Activated naive CD4-positive, alpha-beta T cell treated with anti-CD3 and anti-CD28 coated beads, Interleukin-2, amount 50 U/mL, for 24 hours (primary cell): ENCODE measurements around the gene RASA4B.
"Not testable (repeated sequence)": the region's sequence is repeated elsewhere in the genome, so short reads cannot be mapped to it uniquely, and the experiment has no call there.

ENCODE experiments used
- H3K27ac Mint-ChIP-seq: one replicate; pipeline ENCODE4 v1.8.0; 2021; ENCODE audit warnings: mild to moderate bottlenecking, mixed read lengths
- H3K27me3 Mint-ChIP-seq: one replicate; pipeline ENCODE4 v1.8.0; 2021; ENCODE audit warnings: mixed read lengths
- H3K36me3 Mint-ChIP-seq: one replicate; pipeline ENCODE4 v1.8.0; 2021; ENCODE audit warnings: mixed read lengths
- H3K4me1 Mint-ChIP-seq: one replicate; pipeline ENCODE4 v1.8.0; 2021; ENCODE audit warnings: mixed read lengths
- H3K4me3 Mint-ChIP-seq: one replicate; pipeline ENCODE4 v1.8.0; 2021; ENCODE audit warnings: mild to moderate bottlenecking, mixed read lengths
- H3K9me3 Mint-ChIP-seq: one replicate; pipeline ENCODE4 v1.8.0; 2021; ENCODE audit warnings: mixed read lengths

The RASA4B gene

DNA sequence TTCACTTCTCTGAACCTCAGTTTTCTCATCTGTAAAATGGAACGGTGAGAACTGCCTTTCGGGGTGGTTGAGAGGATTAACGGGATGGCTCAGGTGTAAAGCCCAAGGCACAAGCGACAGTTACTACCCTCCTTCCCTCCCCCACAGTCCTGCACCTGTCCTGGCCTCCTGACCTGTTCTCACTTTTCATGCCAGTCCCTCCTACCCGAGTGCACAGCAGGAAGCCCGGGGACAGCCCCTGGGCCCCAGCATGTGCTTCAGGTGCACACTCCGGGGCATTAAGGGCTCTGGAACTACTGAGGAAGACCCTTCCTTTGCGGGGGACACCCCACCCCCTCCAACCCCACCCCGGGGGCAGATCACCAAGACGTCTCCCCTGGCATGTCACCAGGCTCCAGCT, 626 bp downstream of the RASA4B start:
- H3K27ac Mint-ChIP-seq, H3K36me3 Mint-ChIP-seq, H3K9me3 Mint-ChIP-seq, H3K4me1 Mint-ChIP-seq, H3K27me3 Mint-ChIP-seq, H3K4me3 Mint-ChIP-seq: not testable (repeated sequence)

DNA sequence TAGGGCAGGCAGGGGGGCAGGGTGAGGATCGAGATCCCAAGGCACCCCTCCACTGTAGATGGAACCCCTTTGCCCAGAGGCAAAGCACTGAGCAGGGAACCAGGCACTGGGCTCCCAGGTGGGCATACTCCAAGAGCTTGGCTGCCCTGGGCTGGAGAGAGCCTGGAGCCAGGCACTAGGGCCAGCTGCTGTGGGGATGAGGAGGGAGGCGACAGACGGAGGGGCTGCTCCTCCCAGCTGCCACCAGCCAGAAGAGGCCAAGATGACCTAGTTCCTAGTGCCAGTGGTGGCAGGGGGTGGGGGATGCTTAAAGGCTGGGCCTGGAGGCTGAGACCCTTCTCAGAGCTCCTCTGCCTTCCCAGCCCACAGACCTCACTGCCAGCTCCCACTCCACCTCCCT, 1.7 kb downstream of the RASA4B start:
- not testable (repeated sequence) for H3K9me3 Mint-ChIP-seq, H3K4me3 Mint-ChIP-seq, H3K27ac Mint-ChIP-seq, H3K4me1 Mint-ChIP-seq, H3K27me3 Mint-ChIP-seq, H3K36me3 Mint-ChIP-seq

DNA sequence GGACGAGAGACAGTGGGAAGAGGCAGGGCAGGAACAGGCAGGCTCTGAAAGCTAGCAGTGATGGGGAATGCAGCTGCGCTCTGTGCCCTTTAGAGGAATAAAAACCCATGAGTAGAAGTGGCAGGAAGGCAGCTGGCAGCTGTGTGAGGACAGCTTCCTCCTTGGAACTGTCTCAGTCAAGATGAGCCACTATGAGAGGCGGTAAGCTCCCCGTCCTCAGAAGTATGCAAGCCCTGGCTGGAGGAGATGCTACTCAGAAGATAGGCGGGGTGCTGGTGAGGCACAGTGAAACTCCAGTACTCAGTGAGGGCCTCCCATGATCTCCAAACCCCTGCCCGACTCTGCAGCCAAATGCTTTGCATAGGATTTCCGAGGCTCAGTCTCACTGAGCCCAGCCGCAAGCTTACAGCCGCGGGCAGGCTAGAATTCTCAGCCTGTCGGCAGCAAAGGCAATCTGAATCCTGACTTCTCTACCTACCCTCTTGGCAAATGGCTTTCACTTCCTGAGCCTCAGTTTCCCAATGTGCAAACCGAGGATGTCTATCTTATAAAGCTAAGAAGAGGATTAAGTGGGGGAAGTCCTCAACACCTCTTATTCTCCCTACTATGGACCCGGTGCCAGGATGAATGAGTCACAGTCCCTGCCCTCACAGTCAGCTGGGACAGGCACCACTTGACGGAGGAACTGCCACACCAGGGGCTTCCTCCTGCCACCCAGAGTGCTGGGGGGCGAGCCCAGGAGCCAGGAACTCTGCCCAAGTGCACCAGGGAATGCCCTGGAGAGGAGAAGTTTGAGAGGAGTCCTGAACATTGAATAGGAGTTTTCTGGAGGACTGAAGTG, 2.5 kb downstream of the RASA4B start:
- H3K4me3 Mint-ChIP-seq, H3K36me3 Mint-ChIP-seq, H3K27ac Mint-ChIP-seq, H3K4me1 Mint-ChIP-seq, H3K27me3 Mint-ChIP-seq, H3K9me3 Mint-ChIP-seq: not testable (repeated sequence)

DNA sequence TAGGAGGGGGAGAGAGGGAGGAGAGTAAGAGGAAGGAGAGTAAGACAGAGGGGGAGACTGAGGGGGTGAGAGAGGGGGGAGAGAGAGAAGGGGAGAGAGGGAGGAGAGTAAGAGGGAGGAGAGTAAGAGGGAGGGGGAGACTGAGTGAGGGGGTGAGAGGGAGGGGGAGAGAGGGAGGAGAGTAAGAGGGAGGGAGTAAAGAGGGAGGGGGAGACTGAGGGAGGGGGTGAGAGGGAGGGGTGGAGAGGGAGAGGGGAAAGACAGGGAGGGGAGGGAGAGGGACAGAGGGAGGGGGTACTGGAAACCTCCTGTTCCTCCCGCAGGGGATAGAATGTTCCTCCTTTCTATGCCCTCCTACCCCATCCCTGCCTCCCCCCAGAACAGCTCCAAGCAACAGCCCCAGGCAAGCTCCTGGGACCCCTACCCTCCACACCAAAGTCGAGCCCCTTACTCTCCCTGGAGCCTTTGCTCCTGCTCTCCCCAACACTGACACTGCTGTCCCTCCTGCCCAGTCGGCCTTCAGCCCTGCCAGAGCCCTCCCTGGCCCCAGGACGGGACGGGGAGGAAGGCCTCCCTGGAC, 4.8 kb downstream of the RASA4B start:
- H3K9me3 Mint-ChIP-seq, H3K4me3 Mint-ChIP-seq, H3K4me1 Mint-ChIP-seq, H3K36me3 Mint-ChIP-seq, H3K27me3 Mint-ChIP-seq, H3K27ac Mint-ChIP-seq: not testable (repeated sequence)

DNA sequence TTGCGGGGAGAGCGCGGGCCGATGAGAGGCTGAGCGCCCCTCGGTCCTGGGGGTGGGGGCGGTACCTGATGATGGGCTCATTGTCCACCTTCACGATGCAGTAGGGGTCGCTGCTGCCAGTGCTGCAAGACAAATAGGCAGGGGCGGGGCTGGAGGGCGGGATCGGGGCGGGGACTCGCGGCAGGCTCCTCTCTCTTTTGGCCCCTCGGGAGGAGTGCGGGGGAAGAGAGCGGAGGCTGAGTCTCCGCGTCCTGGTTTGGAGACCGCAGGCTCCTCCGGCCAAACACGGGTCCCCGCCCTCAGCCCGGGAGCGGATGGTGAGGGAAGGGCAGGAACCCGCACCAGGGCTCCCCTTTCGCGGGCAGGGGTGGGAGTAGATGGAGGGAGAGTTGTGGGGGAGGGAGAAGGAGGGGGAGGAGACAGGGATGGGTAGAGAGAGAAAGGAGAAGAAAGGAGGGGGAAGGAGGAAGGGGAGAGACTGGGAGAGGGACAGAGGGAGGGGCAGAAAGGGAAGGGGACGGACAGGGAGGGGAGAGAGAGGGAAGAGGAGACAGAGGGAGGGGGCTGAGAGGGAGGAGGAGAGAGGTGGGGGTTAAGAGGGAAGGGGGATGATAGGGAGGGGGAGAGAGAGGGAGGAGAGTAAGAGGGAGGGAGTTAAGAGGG, 5.6 kb downstream of the RASA4B start:
- not testable (repeated sequence) for H3K4me3 Mint-ChIP-seq, H3K9me3 Mint-ChIP-seq, H3K4me1 Mint-ChIP-seq, H3K36me3 Mint-ChIP-seq, H3K27me3 Mint-ChIP-seq, H3K27ac Mint-ChIP-seq

DNA sequence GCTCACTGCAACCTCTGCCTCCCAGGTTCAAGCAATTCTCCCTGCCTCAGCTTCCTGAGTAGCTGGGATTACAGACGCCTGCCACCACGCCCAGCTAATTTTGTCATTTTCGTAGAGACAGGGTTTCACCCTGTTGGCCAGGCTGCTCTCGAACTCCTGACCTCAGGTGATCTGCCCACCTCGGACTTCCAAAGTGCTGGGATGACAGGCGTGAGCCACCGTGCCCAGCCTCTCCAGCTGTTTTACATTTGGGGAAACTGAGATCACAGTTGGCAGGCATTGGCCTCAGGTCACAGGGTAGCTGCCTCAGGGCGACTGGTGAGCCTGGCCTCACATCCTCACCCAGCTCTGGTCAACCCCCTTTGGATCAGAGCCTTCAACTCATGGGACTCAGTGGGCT, 7.0 kb downstream of the RASA4B start:
- H3K4me3 Mint-ChIP-seq, H3K36me3 Mint-ChIP-seq, H3K9me3 Mint-ChIP-seq, H3K4me1 Mint-ChIP-seq, H3K27me3 Mint-ChIP-seq, H3K27ac Mint-ChIP-seq: not testable (repeated sequence)

DNA sequence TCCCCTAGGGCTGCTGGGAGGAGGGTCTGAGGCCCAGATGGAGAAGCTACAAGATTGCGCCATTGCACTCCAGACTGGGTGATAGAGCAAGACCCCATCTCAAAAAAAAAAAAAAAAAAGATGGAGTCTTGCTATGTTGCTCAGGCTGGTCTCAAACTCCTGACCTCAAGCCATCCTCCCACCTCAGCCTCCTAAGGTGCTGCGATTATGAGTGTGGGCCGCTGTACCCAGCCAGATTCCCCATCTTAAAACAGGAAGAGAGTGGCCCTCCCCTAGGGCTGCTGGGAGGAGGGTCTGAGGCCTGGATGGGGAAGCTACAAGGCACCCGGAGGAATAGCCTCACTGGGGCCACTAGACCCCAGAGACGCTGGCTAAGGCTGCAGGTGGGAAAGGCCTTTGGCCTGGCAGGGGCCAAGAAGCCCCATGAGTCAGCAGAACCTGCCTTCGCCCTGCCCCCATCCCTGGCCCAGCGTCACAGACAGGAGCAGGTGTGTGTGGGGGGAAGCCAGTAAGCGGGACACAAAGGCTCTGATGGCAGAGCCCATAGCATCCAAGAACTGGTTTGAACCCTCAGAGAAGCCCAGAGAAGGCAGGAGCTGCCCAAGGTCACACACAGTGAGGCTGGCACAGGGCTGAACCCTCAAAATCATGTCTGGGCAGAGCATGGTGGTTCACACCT, 10.0 kb downstream of the RASA4B start:
- H3K9me3 Mint-ChIP-seq, H3K36me3 Mint-ChIP-seq, H3K27ac Mint-ChIP-seq, H3K27me3 Mint-ChIP-seq, H3K4me3 Mint-ChIP-seq, H3K4me1 Mint-ChIP-seq: not testable (repeated sequence)

DNA sequence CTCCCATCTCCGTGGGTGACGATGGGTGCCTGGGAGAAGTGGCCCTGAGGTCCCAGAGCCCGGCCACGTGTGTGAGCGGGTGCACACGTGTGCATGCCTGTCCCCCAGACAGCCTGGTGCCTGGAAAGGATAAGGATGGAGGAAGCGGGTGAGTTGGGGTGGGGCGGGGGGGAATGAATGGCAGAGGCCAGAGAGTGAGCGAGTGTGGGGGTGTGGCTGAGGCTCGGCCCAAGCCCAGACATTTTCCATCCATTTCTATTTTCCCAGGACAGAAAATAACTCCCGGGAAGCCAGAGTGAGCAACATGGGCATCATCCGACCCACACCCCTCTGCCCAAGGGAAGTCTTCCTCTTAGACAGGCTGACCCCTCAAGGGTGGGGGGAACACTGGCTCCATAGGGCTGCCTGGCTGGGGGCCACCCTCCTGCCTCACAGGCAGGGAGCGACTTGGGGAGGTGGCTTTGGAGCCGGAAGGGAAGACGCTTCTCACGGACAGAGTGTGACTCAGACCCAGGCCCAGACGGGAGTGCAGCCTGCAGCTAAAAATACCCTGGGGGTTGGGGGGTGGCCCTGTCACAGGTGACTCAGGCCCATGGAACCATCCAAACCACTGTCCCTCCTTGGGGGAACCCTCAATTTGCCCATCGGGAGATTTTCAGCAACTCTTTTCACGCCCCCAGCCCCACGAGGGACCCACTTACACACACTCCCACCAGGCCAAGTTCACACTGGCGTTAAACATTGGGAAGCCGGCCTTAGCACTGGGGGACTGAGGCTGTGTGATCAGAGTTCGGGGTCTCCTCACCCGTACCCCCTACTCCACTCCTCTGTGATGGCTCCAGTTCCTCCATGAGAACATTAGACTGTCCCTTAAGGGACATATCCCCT, 12.0 kb downstream of the RASA4B start:
- not testable (repeated sequence) for H3K4me3 Mint-ChIP-seq, H3K9me3 Mint-ChIP-seq, H3K27ac Mint-ChIP-seq, H3K27me3 Mint-ChIP-seq, H3K4me1 Mint-ChIP-seq, H3K36me3 Mint-ChIP-seq

DNA sequence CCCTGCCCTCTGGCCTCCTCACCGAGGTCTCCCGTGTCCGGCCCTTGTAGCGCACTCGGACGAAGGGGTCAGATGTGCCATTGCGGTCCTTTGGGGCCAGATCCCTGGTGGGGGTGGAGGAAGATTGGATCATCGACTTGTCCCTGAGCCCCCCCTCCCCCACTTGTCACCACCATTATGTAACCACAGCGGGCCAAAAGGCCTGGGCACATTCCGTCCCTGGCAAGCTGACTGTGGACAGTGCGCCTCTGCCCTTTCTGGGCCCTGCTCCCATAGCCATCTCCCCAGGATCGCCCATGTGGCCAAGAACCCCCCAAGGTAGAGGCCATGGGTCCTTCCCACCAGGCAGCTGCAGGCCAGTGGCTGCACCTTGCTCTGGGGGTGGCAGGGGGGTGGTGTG, 14.4 kb downstream of the RASA4B start:
- H3K27me3 Mint-ChIP-seq, H3K4me1 Mint-ChIP-seq, H3K9me3 Mint-ChIP-seq, H3K27ac Mint-ChIP-seq, H3K4me3 Mint-ChIP-seq, H3K36me3 Mint-ChIP-seq: not testable (repeated sequence)

DNA sequence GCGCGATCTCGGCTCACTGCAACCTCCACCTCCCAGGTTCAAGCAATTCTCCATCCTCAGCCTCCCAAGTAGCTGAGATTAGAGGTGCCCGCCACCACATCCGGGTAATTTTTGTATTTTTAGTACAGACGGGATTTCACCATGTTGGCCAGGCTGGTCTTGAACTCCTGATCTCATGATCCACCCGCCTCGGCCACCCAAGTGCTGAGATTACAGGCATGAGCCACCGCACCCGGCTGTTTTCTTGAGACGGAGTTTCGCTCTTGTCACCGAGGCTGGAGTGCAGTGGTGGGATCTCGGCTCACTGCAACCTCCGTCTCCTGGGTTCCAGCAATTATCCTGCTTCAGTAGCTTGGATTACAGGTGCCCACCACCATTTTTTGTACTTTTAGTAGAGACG, 19.3 kb downstream of the RASA4B start:
- H3K4me1 Mint-ChIP-seq, H3K27me3 Mint-ChIP-seq, H3K36me3 Mint-ChIP-seq, H3K4me3 Mint-ChIP-seq, H3K27ac Mint-ChIP-seq, H3K9me3 Mint-ChIP-seq: not testable (repeated sequence)

DNA sequence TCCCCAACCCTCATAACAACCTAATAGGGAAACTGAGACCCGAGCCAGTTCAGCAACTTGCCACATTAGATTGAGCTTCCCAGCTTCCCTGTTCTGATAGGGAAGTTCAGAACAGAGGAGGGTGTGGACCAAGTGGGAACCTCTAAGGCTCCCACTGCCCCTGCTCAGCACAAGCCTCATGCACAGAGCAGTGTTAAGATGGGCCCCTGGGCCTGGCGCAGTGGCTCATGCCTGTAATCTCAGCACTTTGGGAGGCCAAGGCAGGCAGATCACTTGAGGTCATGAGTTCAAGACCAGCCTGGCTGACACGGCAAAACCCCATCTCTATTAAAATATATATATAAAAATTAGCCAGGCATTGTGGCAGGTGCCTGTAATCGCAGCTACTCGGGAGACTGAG, 20.3 kb downstream of the RASA4B start:
- H3K4me1 Mint-ChIP-seq, H3K27ac Mint-ChIP-seq, H3K4me3 Mint-ChIP-seq, H3K9me3 Mint-ChIP-seq, H3K27me3 Mint-ChIP-seq, H3K36me3 Mint-ChIP-seq: not testable (repeated sequence)

DNA sequence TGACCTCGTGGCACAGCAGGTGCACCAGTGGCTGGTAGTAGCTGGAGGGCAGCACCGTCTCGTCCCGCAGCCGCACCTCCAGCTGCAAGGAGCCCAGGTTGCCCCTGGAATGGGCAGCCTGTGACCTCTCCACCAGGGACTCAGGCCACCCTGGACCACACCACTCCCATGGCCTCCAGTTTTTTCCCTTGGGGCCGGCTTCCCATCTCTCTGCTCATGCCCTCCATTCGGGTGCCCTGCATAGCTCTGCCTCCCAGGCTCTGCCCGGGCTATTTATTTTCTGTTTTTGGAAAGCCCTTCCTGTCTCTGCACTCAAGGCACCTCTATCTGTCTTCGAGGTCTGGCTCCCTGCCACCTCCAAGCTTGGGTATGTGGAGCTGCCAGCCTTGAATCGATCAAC, 20.7 kb downstream of the RASA4B start:
- not testable (repeated sequence) for H3K27me3 Mint-ChIP-seq, H3K4me3 Mint-ChIP-seq, H3K9me3 Mint-ChIP-seq, H3K27ac Mint-ChIP-seq, H3K4me1 Mint-ChIP-seq, H3K36me3 Mint-ChIP-seq

DNA sequence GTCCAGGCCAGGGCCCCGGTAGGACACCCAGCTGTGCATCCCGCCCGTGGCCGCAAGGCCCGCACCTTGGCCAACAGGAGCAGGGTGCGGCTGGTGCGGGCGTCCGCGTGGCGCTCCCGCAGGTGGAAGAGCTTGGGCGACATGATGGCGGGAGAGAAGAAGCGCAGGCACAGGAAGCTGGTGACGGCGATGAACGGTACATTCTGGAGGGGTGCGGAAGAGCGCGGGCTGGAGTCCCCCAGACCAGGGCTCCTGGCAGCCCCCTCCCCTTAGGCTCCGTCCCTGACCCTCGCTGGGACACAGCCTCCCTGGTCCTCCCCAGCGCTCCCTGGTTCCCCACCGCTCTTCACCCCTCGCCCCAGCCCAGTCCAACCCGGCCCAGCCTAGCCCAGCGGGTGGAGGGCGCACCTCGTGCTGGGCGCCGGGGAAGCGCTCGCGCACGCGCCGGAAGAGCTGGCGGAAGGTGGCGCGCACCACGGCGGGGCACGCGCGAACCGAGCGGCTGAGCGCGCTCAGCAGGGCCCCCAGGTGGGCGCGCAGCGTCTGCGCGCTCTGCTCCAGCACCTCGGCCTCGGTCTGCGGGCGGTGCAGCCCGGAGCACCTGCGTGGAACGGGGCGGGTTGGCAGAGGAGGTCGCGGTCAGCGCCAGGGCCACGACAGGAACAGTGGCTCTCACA, 23.0 kb downstream of the RASA4B start:
- not testable (repeated sequence) for H3K4me3 Mint-ChIP-seq, H3K27me3 Mint-ChIP-seq, H3K4me1 Mint-ChIP-seq, H3K27ac Mint-ChIP-seq, H3K36me3 Mint-ChIP-seq, H3K9me3 Mint-ChIP-seq

DNA sequence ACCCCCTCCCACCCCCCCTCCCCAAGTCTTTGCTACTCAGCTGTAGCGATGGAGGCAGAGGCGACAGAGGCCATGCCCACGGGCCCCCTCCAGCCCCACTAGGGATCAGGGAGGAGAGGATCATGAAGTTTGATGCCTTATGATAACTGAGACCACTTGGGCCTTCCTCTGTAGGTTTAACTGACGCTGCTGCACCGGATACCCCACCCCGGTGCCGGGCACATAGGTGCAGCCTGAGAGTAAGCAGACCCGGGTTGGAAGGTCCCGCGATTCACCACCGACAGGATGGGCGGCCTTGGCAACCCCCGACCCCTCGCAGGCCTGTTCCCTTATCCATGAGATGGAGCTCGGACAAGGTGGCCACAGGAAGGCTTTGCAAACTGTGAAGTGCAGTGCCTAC, 23.6 kb downstream of the RASA4B start:
- not testable (repeated sequence) for H3K27ac Mint-ChIP-seq, H3K27me3 Mint-ChIP-seq, H3K9me3 Mint-ChIP-seq, H3K4me3 Mint-ChIP-seq, H3K4me1 Mint-ChIP-seq, H3K36me3 Mint-ChIP-seq

DNA sequence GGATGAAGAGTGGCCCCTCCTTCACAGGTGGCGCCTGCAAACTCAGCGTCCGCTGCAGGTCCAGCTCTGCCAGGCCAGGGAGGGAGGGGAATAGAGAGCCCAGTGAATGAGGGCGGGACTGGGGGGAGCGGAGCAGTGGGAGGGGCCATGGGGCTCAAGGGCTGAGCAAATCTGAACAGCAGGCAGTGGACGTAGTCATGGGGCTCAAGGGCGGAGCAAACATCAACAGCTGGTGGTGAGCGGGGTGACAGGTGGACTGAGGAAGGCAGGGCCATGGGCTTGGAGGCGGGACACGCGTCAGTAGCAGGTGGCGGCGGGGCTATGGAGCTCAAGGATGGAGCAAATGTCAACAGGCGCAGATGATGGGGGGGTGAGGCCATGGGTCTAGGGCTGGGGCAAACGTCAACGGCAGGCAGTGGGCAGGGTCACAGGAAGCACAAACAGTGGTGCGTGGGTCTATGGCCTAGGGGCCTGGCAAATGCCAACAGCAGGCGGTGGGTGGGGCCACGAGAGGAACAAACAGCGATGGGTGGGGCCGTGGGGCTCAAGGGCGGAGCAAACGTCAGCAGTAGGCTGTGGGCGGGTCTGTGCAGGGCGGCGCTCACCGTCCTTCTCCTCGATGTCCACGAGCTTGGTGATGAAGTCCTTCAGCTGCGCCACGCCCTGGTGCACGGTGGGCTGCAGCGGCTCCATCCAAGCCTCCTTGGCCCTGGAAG, 24.2 kb downstream of the RASA4B start:
- not testable (repeated sequence) for H3K27ac Mint-ChIP-seq, H3K27me3 Mint-ChIP-seq, H3K9me3 Mint-ChIP-seq, H3K4me3 Mint-ChIP-seq, H3K4me1 Mint-ChIP-seq, H3K36me3 Mint-ChIP-seq
